Heart left ventricle (tissue), 16 donors: ENCODE results near the gene APC2. TPM values are rescaled to one million over a fixed set of nuclear protein-coding genes. Genes with fewer than 3 reads are reported as not detected.

Source experiments
- ATAC-seq, 4 donors: fragments of 200-7000 bp; cut with Tn5 transposase; one replicate each; pipeline ENCODE4 v1.9.1; 2020 to 2022; ENCODE audit warnings: moderate library complexity in 4 of 4, mild to moderate bottlenecking in 3 of 4, moderate number of reproducible peaks in 1 of 4
- DNase-seq, 5 donors: peaks; one replicate each; pipeline ENCODE4 v3.0.0-alpha.2; 2020
- H3K27ac ChIP-seq, 12 donors: fragments of 200-600 bp; sonication (generic) in 4 of 12; one replicate each; pipeline versions ENCODE4 v1.5.0 to v1.8.0; 2016 to 2022; ENCODE audit warnings: mild to moderate bottlenecking in 2 of 12
- H3K27me3 ChIP-seq, 9 donors: fragments of 200-600 bp; sonication (generic) in 2 of 9; one replicate each; pipeline versions ENCODE4 v1.5.1 to v1.8.0; 2016 to 2022; ENCODE audit warnings: mild to moderate bottlenecking in 3 of 9
- H3K36me3 ChIP-seq, 9 donors: fragments of 200-600 bp; sonication (generic) in 2 of 9; one replicate each; pipeline versions ENCODE4 v1.5.0 to v1.8.0; 2018 to 2022; ENCODE audit warnings: mild to moderate bottlenecking in 2 of 9
- H3K4me1 ChIP-seq, 12 donors: fragments of 200-600 bp; sonication (generic) in 4 of 12; one replicate each; pipeline versions ENCODE4 v1.5.0 to v1.8.0; 2016 to 2022; ENCODE audit warnings: mild to moderate bottlenecking in 3 of 12
- H3K4me3 ChIP-seq, 12 donors: fragments of 200-600 bp; sonication (generic) in 4 of 12; one replicate each; pipeline versions ENCODE4 v1.5.0 to v1.8.0; 2017 to 2022; ENCODE audit warnings: mild to moderate bottlenecking in 9 of 12, moderate library complexity in 4 of 12
- H3K9me3 ChIP-seq, 12 donors: fragments of 200-600 bp; sonication (generic) in 4 of 12; one replicate each; pipeline versions ENCODE4 v1.5.0 to v1.8.0; 2016 to 2022; ENCODE audit warnings: mild to moderate bottlenecking in 1 of 12
- CTCF ChIP-seq, 12 donors: fragments of 200-600 bp; sonication (generic) in 4 of 12; IDR thresholded peaks; one replicate each; pipeline versions ENCODE4 v1.5.0 to v1.8.0; 2018 to 2022; ENCODE audit warnings: antibody characterized with exemption in 12 of 12, mild to moderate bottlenecking in 5 of 12
- POLR2A ChIP-seq, 2 donors: fragments of 450-650 bp; IDR thresholded peaks; one replicate each; pipeline ENCODE4 v1.6.1; 2017; ENCODE audit warnings: antibody characterized with exemption in 2 of 2, mild to moderate bottlenecking in 2 of 2, moderate library complexity in 2 of 2
- WGBS, 4 donors: extraction: QIAGEN DNeasy Blood & Tissue Kit in 2 of 4; methylation state at CpG; one replicate each; pipeline versions ENCODE4 v1.1.5 to v1.1.7; 2013 to 2018; 5-methylcytosine and 5-hydroxymethylcytosine counted together
- intact Hi-C, 10 donors: fragments of 100-400 bp; cut with DNase I; formaldehyde crosslinking; loops; one replicate each; pipeline versions ENCODE4 v1.11.1 to v1.14.2; 2022
- polyA plus RNA-seq, 2 donors: library from polyadenylated mRNA; stranded (reverse); fragments of 200-250 nt; gene quantifications; one replicate each; pipeline ENCODE4 v1.2.3, GENCODE V29; 2013
- total RNA-seq, 9 donors: library from RNA; depleted of rRNA in 2 of 9; stranded (reverse); fragments of >200 nt in 2 of 9; fragmentation: NEBNext Ultra II Directional in 3 of 9; extraction: Animal tissue kit (Norgen Biotek cat#: 25700) in 3 of 9; gene quantifications; one replicate each; pipeline versions ENCODE4 v1.1.0 to v1.2.4, GENCODE V29; 2016 to 2023
- donor health status: ischemic (EF 13 %, LVEDD 7.1; RV severe dilation, severe dysfunction).
- donor health status: healthy with polysubstance abuse.
- donor health status: DM: no; HTN: yes; CAD: no.
- donor health status: DM: no; HTN: no; CAD: no.
- donor health status: ischemic (EF 25% LVEDD 6.9; RV normal size, moderate dysfunction).
- donor health status: ischemic (EF 25% LVEDD 5.7; RV mildly dilated, moderate dysfunction).
- donor health status: healthy.
- donor health status: DM: yes; HTN: yes; CAD: no.
- donor health status: ischemic (EF 35%, LVEDD 5.7; RV mildly dilated, moderate dysfunction).
- donor health status: nonischemic (EF 11% LVEDD 7.7; RV severe dilation, severe dysfunction).
- donor health status: DM: yes; HTN: yes; CAD: no.
- donor health status: PGD.
- donor health status: ischemic (EF 29% LVEDD 5.4; RV normal size, mild dysfunction).
- donor health status: nonischemic (EF 23%, LVEDD 6.1; RV moderate dilation, normal function).

Gene APC2
- total and polyA plus RNA-seq, 11 donors = 0.04 to 0.72 (median 0.11) TPM; not detected in 1

- 60 to 67% (median 66%) methylated on average over 8 to 23 of the region's 23 CpGs for WGBS, 4 donors
- intact Hi-C loops = no loop called here
- Histone ChIP-seq H3K4me1 (peaks cover 0 to 56% (median 22%) of the 10 kb centered on the region in 12 donors), H3K27ac (peak overlapping the region in 11 of 12 donors; percentile 24 to 90 (median 85)), H3K36me3 (peaks cover 0 to 13% (median 5%) of the 10 kb centered on the region in 9 donors), H3K9me3 (peaks cover 0 to 6% (median 0%) of the 10 kb centered on the region in 12 donors), H3K27me3 (peaks cover 0 to 24% (median 8%) of the 10 kb centered on the region in 9 donors), H3K4me3 (peak overlapping the region in 9 of 12 donors; percentile 23 to 59 (median 48))
- no peak for TF ChIP-seq CTCF (IDR thresholded peaks at IDR 0.05)
- ATAC-seq (no peak), DNase-seq (no peak)
Observed at GRCh38 chr19:1507192-1507660, 57.3 kb downstream of the APC2 start.

- peaks cover 0 to 13% (median 5%) of the 10 kb centered on the region in 9 donors for H3K36me3 ChIP-seq
- DNase-seq (peak; percentile 92 to 96 (median 93)), ATAC-seq (peak; percentile 88 to 91 (median 90))
- intact Hi-C loops = no loop called here
- 1 to 3% (median 2%) methylated on average over 12 to 46 of the region's 46 CpGs for WGBS, 4 donors
- peaks cover 0 to 60% (median 20%) of the 10 kb centered on the region in 12 donors for H3K4me1 ChIP-seq
- peak overlapping the region; percentile 1 to 90 (median 84) for H3K27ac ChIP-seq
- peaks cover 0 to 29% (median 4%) of the 10 kb centered on the region in 9 donors for H3K27me3 ChIP-seq
- TF ChIP-seq POLR2A (IDR thresholded peaks at IDR 0.05) = no peak
- no peak for TF ChIP-seq CTCF (IDR thresholded peaks at IDR 0.05)
- H3K4me3 ChIP-seq = peak overlapping the region in 10 of 12 donors; percentile 24 to 59 (median 46)
- H3K9me3 ChIP-seq = peaks cover 0 to 6% (median 0%) of the 10 kb centered on the region in 12 donors
Observed at GRCh38 chr19:1507763-1508506, 58.0 kb downstream of the APC2 start.

- 40 to 43% (median 42%) methylated on average over 8 to 12 of the region's 12 CpGs for WGBS, 4 donors
- intact Hi-C loops = no loop called here
- TF ChIP-seq POLR2A (IDR thresholded peaks at IDR 0.05) (no peak), CTCF (IDR thresholded peaks at IDR 0.05) (no peak)
- H3K9me3 ChIP-seq = peaks cover 0 to 6% (median 0%) of the 10 kb centered on the region in 12 donors
- peak overlapping the region in 8 of 12 donors; percentile 1 to 90 (median 88) for H3K27ac ChIP-seq
- DNase-seq (no peak), ATAC-seq (no peak)
- H3K36me3 ChIP-seq = peaks cover 0 to 13% (median 5%) of the 10 kb centered on the region in 9 donors
- peaks cover 0 to 60% (median 16%) of the 10 kb centered on the region in 12 donors for H3K4me1 ChIP-seq
- H3K4me3 ChIP-seq = peak overlapping the region in 9 of 12 donors; percentile 4 to 59 (median 45)
- peaks cover 0 to 26% (median 4%) of the 10 kb centered on the region in 9 donors for H3K27me3 ChIP-seq
Observed at GRCh38 chr19:1508507-1508856, 58.6 kb downstream of the APC2 start.
